Tongue (tissue), 2 donors: Measurements from ENCODE around the gene LMAN2. TPM values are rescaled to one million over a fixed set of nuclear protein-coding genes. Genes with fewer than 3 reads are reported as not detected.
"Not testable (repeated sequence)": the region's sequence is repeated elsewhere in the genome, so short reads cannot be mapped to it uniquely, and the experiment has no call there.

Experiments used
- DNase-seq: peaks from one replicate; pipeline ENCODE4 v3.0.0-alpha.2; 2015
- total RNA-seq: library from RNA; depleted of rRNA; stranded (reverse); fragments of >200 nt; gene quantifications from one replicate; pipeline ENCODE4 v1.2.3, GENCODE V29; 2014

LMAN2 gene
- total RNA-seq, 1 donor from 2014 or later = 159 TPM

DNA sequence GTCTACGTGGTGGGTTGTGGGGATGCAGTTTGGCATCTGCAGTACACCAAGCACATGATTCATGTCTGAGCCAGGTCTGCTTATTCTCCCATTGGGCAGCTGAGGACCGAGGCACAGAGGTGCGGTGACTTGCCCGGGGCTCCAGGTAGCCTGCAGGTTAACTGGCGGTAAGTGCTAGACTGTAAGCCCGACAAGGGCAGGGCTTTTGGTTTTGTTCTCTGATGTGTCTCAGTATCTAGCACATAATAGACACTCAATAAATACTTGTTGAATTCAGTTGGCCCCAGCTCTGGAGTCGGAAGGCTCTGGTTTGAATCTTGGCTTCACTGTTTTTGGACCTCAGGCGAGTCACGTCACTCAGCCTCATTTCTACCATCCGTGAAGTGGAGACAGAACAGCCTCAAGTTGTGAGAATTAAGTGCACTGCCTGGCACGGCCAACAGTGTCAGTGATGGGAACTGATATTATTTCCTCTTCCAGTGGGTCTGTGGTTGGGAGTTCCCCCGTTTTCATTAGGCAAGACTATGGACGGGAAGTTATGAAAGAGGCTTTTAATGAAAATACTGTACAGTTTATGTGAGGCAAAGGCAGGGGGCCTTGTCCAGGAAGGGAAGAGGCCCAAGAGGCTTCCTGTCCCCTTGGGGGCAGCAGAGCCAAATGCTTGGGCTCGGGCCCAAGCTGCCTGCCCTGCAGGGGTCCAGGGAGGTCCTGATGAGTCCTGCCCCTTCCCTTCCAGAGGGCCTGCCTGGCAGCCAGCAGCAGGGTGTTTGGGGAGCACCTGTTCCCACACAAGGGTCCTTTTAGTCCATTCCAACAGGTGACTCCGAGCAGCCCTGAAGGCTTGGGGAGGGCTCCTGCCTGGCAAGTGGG is 44.6 kb downstream of the LMAN2 start:
- DNase-seq = peak; percentile 12

GRCh38 chr5:177306103-177306640 is 45.3 kb downstream of the LMAN2 start:
- not testable (repeated sequence) for DNase-seq

DNA sequence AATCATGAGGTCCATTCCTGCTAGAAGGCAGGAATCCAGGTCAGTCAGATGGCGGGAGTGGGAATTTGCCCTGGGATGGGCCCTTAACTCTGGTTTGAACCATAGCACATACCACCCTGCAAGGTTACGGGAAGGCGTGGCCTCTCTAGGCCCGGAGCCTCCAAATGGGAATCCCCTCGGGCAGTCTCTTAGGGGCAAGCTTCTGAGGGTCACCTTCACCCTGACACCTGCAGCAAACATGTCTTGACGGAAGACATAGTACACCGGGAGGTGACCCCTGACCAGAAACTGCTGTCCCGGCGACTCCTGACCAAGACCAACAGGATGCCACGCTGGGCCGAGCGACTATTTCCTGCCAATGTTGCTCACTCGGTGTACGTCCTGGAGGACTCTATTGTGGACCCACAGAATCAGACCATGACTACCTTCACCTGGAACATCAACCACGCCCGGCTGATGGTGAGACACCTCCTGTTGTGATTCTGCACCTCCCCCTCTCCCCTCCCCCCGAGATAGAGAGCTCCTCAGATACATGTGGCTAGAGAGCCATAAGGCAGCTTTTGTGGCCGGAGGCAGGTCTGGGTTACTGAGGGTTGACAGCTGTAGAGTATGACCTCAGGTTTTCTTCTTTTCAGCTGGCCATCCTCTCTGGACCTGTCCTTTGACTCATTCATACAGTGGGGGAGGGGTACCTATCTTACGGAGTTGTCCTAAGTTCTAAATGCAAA is 46.9 kb downstream of the LMAN2 start:
- DNase-seq = no peak

- DNase-seq = peak; percentile 13
Measured at GRCh38 chr5:177303925-177304391, 47.5 kb downstream of the LMAN2 start.

- peak; percentile 94 for DNase-seq
Measured at GRCh38 chr5:177303121-177303924, 48.1 kb downstream of the LMAN2 start, which contains the start of the genes PRELID1 and RAB24. TSS of gene PRELID1 (plus strand) at chr5:177303799. CDS start at chr5:177303986, 187 bp downstream. TSS of gene RAB24 (minus strand) at chr5:177303719. CDS start at chr5:177303288, 431 bp downstream.

GRCh38 chr5:177302354-177303110 is 48.9 kb downstream of the LMAN2 start:
- peak; percentile 16 for DNase-seq

DNA sequence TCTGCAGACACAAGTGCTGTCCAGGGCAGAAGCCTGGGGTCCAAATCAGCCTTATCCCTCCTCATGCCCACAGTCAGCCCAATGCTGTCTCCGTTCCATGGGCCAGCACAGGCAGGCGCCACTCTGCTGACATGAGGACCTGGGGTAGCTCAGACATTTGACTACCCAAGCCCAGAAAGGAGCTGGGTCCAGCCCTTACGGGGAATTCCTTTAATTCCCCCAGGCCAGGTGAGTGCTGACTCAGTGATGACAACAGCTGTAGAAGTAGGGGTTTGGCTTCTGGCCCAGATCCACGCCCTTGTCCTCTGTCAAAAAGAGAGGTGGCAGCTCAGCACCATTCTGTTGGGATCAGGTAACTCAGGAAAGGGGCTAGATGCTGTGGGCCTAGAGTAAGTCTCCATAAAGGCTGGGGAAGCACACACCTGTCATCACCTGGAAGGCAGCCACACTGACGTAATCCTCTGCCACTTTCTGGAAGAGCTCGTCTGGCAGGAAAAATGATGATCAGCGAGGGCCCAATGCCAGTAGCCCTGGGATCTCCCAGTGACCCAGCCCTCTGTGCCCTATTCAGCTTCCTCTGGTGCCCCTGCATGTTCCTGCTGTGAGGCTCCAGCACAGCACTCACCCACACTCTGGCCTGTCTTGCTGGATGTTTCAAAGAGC is 49.8 kb downstream of the LMAN2 start:
- DNase-seq = peak; percentile 65

- DNase-seq = no peak
Measured at GRCh38 chr5:177300951-177301350, 50.5 kb downstream of the LMAN2 start.

- peak; percentile 64 for DNase-seq
Measured at GRCh38 chr5:177300236-177300880, 51.1 kb downstream of the LMAN2 start.

DNA sequence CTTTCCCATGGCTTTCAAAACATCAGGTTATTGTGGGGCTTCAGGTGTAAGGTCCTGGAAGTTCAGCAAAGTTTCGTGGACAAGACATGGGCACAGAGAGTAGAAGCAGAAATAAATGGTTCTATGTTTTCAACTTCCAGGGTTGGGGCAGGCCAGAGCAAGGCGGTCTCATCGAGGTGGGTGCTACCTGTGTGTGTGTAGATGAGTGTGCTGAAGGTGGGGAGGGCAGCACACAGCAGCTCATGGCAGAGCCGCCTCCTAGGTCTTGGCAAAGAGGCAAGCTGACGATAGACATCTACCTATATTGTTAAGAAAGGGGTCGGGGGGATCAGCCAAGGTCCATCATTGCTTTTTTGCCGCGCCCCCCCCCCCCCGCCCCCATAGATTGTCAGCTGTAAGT is 51.8 kb downstream of the LMAN2 start:
- no peak for DNase-seq

- no peak for DNase-seq
Measured at GRCh38 chr5:177297922-177298321, 53.5 kb downstream of the LMAN2 start.

DNA sequence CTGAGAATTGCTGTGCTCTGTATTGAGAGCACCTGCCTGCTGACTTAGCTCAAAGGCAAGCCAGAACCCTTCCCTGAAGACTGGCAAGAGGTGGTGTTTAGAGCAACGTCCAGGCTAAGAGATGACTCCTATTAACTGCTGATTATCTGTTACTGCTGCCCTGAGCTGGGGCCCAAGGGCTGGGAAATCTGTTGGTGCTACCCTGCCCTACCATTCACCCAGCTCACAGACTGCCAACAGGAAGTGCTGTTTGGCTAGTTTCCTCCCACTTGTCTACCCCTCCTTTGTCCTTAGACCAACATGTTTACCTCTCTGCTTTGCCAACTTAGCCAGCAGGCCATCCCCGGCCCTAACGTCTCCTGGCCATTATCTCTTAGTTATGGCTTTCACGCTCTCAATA is 54.9 kb downstream of the LMAN2 start:
- DNase-seq = no peak

DNA sequence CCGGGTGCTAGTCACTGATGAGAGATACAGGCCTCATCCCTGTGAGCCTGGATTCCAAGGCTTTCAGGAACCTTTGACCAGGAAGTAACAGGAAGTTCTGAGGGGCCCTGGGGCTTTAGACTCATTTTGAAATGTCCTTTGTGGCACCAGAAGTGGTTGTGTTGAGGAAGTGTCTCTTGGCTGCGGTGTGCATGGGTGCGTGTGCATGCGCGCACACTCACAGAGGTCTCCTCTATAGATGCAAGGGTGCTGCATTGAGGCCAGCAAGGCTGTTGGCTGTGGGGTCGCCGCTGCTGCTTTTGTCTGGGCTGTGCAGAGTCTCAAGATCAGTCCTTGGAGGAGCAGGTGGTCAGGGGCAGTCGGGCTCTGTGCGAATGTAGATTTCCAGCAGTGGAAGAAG is 55.5 kb downstream of the LMAN2 start:
- no peak for DNase-seq

DNA sequence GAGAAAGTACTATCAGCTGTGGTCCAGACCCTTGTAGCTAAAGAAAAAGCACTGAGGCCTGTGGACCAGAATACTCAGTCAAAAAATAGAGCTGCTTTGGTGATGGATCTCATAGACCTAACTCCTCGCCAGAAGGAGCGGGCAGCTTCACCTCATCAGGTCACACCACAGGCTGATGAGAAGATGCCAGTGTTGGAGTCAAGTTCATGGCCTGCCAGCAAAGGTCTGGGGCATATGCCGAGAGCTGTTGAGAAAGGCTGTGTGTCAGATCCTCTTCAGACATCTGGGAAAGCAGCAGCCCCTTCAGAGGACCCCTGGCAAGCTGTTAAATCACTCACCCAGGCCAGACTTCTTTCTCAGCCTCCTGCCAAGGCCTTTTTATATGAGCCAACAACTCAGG is 56.8 kb downstream of the LMAN2 start:
- no peak for DNase-seq

DNA sequence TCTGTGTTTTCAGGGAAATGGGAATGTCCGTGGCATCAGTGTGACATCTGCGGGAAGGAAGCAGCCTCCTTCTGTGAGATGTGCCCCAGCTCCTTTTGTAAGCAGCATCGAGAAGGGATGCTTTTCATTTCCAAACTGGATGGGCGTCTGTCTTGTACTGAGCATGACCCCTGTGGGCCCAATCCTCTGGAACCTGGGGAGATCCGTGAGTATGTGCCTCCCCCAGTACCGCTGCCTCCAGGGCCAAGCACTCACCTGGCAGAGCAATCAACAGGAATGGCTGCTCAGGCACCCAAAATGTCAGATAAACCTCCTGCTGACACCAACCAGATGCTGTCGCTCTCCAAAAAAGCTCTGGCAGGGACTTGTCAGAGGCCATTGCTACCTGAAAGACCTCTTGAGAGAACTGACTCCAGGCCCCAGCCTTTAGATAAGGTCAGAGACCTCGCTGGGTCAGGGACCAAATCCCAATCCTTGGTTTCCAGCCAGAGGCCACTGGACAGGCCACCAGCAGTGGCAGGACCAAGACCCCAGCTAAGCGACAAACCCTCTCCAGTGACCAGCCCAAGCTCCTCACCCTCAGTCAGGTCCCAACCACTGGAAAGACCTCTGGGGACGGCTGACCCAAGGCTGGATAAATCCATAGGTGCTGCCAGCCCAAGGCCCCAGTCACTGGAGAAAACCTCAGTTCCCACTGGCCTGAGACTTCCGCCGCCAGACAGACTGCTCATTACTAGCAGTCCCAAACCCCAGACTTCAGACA is 57.5 kb downstream of the LMAN2 start:
- no peak for DNase-seq

DNA sequence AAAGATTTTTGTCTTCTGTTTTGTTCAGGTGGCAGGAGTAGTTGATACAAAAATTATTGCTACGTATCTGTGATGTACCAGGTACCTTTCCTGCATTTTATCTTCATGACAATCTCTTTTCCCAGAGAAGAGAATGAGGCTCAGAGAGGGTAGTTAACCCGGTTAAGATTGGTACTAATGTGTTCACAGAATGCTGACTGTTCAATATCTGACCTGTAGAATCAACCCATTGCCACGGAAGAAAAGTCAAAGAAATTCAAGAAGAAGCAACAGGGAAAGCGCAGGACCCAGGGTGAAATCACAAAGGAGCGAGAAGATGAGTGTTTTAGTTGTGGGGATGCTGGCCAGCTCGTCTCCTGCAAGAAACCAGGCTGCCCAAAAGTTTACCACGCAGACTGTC is 59.7 kb downstream of the LMAN2 start:
- no peak for DNase-seq

DNA sequence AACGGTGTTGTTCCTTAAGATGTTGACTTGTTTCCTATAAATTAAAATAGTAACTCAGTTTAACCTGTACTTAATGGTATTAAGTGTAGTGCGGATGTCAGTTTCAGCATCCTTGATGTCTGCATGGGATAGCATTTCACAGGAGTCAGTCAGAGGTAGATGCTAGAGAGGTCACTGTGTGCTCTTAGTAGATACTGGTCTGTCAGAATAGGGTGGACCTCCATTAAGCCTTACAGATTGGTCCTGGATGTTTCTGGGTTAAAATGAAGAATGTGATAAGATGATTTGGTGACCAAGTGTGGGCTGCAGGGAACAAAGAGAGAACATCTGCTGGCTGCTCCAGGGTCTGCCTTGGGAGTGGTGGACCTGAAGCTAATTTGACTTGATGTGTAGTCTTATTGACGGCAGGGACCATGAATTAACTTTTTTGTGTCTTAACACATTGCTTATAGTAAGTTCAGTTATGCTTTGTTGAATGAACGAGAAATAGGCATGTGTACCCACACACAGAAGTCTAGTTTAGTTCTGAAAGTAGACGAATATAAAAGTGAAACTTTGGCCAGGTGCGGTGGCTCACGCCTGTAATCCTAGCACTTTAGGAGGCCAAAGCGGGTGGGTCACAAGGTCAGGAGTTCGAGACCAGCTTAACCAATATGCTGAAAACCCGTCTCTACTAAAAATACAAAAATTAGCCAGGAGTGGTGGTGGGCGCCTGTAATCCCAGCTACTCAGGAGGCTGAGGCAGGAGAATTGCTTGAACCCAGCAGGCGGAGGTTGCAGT is 60.5 kb downstream of the LMAN2 start:
- no peak for DNase-seq

- no peak for DNase-seq
Measured at GRCh38 chr5:177288191-177288590, 63.3 kb downstream of the LMAN2 start.
